RPMI7951 (cell line): ENCODE results near the gene COLEC11. TPM values are rescaled to one million over a fixed set of nuclear protein-coding genes. Genes with fewer than 3 reads are reported as not detected.
"Not testable (repeated sequence)": the region's sequence is repeated elsewhere in the genome, so short reads cannot be mapped to it uniquely, and the experiment has no call there.

ENCODE experiments used
- DNase-seq: peaks from one replicate; pipeline ENCODE4 v3.0.0-alpha.2; 2012; ENCODE audit warnings: low read depth
- total RNA-seq: library from RNA; depleted of rRNA; stranded (reverse); fragments of >200 nt; shearing (Covaris generic); gene quantifications from 2 replicates; pipeline ENCODE4 v1.2.3, GENCODE V29; 2014

The COLEC11 gene
- total RNA-seq, 1 experiment from 2014 or later, result 0.48 TPM

DNA sequence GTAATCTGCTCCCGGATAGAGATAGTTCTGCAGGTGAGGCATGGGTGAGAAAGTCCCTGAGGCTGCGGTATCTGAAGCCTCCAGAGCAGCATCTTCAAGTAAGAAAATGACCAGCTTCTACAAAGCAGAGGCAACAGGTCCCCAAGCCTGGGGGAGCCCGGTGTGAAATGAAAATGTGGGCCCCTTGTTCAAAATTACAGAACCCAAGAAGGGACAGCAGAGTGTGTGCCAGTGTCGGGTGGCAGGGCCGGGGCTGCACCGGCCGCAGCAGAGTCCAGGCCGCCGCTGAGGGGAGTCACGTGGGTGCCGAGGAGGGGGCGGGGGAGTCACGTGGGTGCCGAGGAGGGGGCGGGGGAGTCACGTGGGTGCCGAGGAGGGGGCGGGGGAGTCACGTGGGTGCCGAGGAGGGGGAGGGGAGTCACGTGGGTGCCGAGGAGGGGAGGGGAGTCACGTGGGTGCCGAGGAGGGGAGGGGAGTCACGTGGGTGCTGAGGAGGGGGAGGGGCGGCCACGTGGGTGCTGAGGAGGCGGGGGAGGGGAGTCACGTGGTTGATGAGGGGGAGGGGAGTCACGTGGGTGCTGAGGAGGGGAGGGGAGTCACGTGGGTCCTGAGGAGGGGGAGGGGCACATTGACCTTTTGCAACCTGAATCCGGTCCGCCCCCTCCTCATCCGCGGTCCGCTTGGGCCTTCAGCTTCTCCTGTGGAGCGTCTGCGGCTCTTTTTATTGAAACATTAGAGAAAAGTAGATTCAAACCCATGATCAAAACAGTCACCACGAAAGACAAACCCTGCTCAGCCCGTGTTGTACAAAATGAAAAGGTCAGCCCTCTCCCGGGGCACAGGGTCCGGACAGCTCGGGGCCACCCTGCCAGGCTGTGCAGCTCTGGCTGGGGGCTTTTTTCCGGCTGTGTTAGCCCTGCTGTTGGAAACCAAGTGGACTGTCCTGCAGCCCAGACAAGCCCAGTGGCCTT lies 10.4 kb downstream of the COLEC11 start:
- peak; percentile 28 for DNase-seq

DNA sequence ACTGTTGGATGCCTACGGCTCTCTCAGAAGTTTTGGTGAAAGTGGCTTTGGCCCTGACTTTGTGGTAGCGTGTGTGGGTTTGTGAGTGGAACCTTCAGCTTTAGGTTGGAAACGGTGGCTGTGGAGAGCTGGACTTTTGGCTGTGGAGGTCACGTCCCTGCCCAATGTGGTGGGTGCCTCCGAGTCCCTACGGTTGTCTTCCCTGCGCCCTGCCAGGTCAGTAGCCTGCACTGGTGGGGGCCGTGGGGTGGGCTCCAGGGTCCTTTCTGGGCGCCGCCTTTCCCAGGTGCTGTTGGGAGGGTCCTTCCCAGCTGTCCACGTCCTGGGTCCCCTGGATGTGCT lies 11.1 kb downstream of the COLEC11 start:
- no peak for DNase-seq

DNA sequence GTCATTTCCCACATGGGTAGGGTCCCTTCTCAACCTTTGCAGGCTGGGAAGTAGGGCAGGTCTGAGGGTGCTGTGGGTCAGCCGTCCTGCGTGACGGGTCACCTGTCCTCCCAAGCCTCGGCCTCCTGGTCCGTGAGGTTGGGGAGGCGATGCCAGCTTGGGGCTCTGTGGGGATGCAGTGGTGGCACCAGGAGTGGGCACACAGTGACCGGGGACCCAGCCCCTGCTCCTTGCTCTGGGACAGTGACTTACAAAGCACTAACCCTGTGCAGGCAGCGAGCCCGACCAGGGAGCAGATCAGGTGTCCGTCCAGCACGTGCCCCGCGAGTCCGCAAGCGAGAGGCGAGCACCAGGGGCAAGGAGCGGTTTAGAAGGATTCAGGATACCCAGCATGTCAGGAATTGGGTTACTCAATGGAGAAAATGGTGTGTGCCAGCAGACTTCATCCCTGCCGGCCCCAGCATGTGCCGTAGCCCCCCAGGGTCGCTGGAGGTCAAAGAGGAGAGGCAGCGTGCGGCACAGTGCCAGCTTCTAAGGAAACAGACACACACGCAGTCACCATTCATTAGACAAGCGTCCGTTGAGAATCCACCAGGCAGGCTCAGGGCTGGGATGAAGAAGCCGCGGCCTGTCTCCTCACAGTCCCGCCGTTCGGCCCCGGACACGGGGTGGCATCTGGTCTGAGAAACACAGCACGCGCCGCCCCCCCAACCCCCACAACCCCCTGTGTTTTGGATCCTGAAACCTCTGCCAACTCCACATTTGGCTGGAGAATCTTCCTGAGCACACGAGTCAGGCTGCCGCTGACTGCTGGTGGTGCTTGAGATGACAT lies 11.7 kb downstream of the COLEC11 start:
- DNase-seq, result no peak

DNA sequence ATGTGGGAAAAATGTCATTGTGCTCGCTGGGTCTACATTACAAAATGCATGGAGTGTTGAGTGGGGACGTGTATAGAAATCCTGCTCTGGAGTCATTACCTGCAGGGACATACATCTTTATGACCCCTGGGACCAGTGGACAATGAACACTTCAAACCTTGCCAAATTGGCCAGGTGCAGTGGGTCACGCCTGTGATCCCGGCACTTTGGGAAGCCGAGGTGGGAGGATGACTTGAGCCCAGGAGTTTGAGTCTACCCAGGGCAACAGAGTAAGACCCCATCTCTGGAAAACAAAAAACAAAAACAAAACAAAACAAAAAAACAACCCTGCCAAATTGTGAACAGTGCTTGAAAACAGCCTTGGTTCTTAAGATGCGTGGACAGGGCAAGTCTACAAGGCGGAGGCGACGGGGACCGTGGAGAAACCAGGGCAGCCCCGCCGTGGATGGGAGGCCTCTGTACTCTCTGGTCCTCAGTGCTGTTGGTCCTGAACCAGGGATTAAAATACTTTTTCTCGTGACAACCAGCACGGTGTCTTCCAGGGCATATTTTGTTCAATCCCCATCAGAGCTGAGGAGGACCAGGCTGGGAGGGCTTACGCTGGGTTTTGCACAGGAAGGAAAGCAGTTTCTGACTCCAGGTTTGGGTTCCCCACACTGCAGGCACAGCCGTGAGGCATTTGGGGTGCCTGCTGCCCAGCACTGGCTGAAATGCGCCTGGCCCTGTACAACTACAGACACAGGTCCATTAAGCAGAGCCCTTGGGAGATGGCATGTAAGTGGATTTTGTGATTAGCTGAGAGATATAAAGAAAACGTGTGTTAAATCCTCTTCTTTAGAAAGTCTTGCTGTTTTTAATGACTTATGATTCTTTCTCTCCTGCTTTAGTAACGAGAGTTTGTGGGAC lies 13.7 kb downstream of the COLEC11 start:
- DNase-seq, result no peak

DNA sequence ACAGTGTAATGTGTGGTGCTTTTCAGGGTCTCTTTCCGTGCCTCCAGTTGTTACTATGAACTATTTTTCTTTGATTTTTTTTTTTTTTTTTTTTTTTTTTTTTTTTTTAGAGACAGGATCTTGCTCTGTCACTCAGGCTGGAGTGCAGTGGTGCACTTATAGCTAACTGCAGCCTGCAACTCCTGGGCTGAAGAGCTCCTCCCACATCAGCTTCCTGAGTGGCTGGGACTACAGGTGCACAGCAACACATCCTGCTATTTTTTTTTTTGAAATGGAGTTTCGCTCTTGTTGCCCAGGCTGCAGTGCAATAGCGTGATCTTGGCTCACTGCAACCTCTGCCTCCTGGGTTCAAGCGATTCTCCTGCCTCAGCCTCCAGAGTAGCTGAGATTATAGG lies 14.4 kb downstream of the COLEC11 start:
- not testable (repeated sequence) for DNase-seq

DNA sequence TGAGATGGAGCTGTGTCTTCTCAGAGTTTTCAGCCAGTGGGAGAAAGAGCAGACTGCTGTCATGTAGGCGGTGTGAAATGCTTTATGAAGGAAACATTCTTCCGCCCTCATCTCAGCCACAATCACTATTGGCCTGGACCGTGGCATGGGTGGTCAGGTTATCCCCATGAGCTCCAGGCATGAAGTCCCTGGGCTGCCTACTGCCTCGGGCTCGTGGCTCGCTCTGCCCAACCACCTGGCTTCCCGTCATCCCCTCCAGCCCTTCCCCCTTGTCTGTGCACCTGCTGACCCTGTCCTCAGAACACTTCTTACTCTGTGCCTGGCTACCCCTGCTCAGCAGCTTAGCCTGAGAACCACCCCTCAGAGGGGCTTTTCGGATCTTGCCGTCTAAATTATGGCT lies 15.5 kb downstream of the COLEC11 start:
- no peak for DNase-seq

DNA sequence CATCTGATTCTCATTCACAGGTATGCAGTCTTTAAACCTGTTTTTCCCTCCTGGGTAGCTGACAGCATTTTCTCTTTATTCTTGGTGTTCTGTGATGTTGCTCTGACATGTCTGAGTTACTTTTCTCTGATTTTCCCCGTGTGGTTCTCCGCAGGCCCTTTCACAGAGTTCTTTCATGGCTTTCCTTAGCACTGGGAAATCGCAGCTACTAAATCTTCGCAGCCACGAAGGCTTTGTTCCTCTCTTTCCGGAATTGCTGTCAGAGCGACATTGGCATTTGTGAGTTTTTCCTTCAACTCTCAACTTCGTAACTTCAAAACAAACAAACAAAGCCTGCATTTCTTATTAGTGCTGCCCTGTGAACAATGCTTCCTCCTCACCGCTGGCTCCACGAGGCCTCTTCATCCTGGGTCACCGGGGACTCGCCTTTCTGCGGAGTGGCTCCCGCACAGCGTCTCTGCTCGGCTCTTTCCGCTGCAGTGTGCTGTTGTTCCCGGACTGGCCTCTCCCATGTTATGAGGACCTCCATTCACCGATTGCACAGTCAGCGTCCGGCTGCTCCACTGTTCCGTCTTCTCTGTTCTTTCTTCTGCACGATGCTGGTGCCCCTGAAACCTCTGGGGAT lies 16.1 kb downstream of the COLEC11 start:
- no peak for DNase-seq

DNA sequence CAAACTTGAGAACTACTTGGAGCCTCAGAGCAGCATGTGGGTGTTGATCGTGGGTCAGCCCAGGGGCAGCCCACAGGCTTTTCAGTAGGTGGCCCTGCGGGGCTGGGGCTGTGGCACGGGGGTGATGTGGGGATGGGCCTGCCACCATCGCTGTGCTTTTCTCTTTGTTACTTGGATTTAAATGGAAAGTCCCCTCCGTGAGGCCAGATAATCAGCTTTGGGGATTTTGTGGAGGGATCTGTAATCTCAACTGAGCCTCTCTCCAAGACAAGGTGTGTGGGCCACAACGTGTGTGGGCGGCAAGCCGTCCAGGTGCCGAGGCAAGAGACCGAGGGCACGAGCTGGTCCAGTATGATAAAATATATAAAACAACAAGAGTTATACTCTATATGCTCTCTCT lies 16.7 kb downstream of the COLEC11 start:
- no peak for DNase-seq

DNA sequence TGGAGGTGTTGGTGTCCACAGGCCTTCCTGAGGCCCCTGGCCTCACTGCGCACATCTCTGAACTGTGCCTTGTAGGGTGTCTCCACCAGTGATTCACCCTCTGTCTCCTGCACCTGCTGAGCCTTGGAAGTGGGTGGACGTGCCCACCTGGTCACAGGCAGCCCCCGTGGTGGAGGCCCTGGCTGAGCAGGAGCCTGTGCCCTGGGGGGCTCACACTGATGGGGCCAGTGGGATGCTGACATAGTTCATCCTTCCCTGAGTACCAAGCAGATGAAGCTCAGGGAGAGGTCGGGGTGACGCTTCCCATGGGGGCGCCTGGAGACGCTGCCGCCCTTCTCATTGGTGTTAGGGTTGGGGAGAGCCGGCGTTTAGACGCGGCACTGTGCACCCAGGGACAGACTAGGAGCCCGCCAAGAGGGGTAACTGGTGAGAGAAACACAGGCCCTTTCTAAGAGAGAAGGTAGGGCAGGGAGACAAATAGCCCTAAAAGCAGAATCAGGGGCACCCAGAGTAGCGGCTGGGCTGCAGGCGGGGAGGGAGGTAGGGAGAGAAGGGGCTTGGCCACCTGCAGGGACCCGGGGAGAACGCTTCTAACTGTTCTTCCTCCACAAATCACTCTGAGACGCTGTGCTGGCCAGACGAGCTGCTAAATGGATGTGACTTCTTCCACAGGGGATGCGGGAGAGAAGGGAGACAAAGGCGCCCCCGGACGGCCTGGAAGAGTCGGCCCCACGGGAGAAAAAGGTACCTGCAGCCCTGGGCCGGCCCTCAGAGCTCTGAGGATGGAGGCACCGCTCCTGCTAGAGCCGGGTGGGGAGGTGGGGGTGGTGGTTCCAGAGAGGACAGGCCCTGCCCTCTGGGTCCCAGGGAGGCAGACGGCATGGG lies 18.0 kb downstream of the COLEC11 start:
- DNase-seq, result no peak

DNA sequence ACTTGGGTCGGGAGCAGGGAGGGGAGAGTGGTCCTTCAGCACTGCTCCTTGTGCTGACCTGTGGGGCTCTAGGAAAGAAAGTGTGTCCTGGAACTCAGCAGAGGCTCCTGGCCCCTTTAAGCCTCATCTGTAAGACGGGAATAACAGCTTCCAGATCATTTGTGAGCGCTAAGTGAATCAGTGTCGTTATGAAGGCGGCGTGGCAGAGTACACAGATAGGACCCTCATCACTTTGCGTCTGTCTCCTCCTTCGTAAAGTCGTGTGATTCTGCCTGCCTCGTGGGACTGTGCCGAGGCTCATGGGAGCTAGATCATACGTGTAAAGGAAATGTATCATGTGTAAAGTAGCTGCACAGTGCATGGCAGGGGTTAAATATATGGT lies 18.6 kb downstream of the COLEC11 start:
- no peak for DNase-seq

DNA sequence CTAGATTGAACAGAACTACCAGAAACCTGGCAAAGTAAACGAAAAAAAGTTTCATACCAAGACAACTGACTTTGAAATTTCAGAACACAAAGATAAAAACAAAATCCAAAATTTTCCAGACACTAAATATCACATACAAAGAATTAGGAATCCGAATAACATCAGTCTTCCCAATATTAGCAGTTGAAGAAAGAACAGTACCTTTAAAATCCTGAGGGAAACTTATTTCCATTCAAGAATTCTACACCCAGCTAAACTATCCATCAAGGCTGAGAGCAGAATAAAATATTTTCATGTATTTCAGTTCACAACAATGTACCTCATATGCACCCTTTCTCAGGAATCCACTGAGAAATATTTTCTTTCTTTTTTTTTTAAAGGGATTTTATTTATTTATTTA lies 19.8 kb downstream of the COLEC11 start:
- DNase-seq, result not testable (repeated sequence)

DNA sequence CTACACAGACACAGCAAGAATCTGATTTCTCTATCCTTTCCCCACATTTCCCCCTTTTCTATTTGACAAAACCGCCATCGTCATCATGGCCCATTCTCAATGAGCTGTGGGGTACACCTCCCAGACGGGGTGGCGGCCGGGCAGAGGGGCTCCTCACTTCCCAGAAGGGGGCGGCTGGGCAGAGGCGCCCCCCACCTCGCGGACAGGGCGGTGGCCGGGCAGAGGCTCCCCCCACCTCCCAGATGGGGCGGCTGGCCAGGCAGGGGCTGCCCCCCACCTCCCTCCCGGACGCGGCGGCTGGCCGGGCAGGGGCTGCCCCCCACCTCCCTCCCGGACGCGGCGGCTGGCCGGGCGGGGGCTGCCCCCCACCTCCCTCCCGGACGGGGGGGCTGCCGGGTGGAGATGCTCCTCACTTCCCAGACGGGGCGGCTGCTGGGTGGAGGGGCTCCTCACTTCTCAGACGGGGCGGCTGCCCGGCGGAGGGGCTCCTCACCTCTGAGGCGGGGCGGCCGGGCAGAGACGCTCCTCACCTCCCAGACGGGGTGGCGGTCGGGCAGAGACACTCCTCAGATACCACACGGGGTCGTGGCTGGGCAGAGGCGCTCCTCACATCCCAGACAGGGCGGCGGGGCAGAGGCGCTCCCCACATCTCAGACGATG lies 20.8 kb downstream of the COLEC11 start:
- DNase-seq, result not testable (repeated sequence)

DNA sequence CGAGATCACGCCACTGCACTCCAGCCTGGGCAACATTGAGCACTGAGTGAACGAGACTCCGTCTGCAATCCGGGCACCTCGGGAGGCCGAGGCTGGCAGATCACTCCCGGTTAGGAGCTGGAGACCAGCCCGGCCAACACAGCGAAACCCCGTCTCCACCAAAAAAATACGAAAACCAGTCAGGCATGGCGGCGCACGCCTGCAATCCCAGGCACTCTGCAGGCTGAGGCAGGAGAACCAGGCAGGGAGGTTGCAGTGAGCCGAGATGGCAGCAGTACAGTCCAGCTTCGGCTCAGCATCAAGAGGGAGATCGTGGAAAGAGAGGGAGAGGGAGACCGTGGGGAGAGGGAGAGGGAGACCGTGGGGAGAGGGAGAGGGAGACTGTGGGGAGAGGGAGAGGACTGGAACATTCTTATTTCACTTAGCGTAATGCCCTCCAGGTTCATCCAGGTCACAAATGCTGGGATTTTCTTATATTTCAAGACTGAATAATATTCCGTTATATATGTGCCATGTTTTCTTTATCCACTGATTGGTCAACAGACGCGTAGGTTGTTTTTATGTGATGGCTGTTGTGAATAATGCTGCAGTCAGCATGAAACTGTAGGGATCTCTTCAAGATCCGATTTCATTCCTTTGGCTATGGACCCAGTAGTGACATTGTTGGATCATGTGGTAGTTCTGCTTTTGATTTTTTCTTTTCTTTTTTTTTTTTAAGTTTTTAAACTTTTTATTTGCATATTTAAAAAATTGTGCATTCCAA lies 21.7 kb downstream of the COLEC11 start:
- DNase-seq, result not testable (repeated sequence)

DNA sequence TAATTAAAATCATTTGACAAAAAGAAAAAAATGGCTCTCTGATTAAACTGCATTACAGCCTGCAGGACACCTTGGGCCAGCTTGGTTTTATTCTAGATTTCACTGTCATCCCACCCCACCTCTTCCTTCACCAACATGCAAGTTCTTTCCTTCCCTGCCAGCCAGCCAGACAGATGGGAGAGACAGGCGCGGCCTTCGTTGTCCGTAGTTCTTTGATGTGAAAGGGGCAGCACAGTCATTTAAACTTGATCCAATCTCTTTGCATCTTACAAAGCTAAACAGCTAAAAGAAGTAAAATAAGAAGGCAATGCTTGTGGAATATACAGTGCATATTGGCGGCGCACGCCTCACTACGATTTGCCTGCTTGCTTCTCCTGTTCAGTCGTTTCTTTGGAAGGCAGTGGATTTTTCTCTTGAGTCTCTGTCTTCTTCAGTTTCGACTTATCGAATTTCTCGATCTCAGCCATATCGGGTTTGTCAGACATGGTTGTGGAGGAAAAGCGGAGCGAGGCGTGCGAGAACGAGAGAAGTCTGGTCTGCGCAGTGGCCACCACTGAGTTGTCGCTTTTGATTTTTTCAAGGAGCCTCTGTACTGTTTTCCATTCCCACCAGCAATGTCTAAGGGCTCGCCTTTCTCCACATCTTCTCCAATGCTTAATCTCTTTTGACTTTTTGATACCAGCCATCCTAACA lies 22.4 kb downstream of the COLEC11 start:
- DNase-seq, result no peak

DNA sequence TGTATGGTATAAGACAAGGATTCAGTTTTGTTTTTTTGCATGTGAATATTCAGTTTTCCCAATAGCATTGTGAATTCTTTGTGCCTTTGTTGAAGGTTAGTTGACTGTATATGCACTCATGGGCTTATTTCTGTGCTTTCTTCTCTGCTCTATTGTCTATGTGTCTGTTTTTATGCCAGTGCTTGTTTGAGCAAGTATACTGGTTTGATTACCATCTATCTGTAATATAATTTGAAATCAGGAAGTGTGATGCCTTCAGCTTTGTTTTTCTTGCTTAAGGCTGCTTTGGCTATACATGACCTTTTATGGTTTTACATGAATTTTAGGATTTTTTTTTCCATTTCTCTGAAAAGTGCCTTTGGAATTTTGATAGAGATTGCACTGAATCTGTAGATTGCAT lies 23.5 kb downstream of the COLEC11 start:
- DNase-seq, result no peak

DNA sequence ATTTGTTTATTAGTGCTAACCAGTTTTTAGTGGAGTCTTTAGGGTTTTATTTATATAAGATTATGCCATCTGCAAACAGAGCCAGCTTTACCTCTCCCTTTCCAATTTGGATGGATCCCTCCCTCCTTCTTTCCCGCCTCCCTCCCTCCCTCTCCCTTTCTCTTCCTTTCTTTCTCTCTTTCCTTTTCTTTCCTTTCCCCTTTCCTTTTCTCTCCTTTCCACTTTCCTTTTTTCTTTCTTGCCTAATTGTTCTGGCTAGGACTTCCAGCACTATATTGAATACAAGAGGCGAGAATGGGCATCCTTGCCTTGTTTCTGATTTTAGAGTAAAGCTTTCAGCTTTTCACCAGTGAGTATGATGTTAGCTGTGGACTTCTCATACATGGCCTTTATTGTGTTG lies 24.1 kb downstream of the COLEC11 start:
- DNase-seq, result no peak

DNA sequence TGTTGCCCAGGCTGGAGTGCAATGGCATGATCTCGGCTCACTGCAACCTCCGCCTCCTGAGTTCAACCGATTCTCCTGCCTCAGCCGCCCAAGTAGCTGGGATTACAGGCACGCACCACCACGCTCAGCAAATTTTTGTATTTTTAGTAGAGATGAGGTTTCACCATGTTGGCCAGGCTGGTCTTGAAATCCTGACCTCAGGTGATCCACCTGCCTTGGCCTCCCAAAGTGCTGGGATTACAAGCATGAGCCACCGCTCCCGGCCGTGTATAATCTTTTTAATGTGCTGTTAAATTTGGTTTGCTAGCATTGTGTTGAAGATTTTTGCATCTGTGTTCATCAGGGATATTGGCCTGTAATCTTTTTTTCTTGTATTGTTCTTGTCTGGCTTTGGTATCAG lies 24.7 kb downstream of the COLEC11 start:
- not testable (repeated sequence) for DNase-seq

DNA sequence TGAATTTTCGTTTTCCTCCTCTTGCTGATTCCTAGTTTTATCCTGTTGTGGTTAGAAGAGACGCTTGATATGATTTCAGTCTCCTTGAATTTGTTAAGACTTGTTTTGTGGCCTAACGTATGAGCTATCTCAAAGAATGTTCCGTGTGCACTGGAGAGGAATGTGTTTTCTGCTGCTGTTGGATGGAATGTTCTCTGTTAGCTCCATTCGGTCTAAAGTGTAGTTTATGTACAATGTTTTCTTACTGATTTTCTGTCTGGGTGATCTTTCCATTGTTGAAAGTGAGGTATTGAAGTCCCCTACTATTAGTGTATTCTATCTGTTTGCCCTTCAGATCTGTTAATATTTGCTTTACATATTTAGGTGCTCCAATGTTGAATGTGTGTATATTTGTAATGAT lies 25.9 kb downstream of the COLEC11 start:
- DNase-seq, result no peak
